GM10248 (cell line): ENCODE data around the gene EIF4EBP2.

Source experiments
- CTCF ChIA-PET: fragments of 300-600 bp; sonication (Branson Sonifier 250); formaldehyde crosslinking; extraction: SDS; loops from one replicate; lab custom pipeline; 2021; ENCODE audit warnings: antibody characterized with exemption; lab: Yijun Ruan, JAX
- POLR2A ChIA-PET: fragments of 350-650 bp; sonication (Branson Sonifier 250); formaldehyde crosslinking; extraction: SDS; loops from one replicate; lab custom pipeline; 2020; ENCODE audit warnings: antibody characterized with exemption; lab: Yijun Ruan, JAX
- DNase-seq: peaks from one replicate; pipeline ENCODE4 v3.0.0; 2012; ENCODE audit errors: extremely low spot score
- CTCF ChIP-seq: IDR thresholded peaks from 2 replicates; pipeline ENCODE4 v1.5.1; 2012; ENCODE audit warnings: mild to moderate bottlenecking, low read depth; ENCODE audit errors: extremely low read depth, missing control alignments, control extremely low read depth

EIF4EBP2 gene

GRCh38 chr10:70409772-70410171, 5.8 kb downstream of the EIF4EBP2 start:
- TF ChIP-seq CTCF: no peak
- CTCF ChIA-PET: interaction anchor here (0.8 to 1.0 kb wide), 2 partner anchors 14 to 263 kb away, joined by 3 to 4 read pairs; partner anchors contain the start of gene TYSND1
- DNase-seq: no peak
- POLR2A ChIA-PET: no interaction called here

- DNase-seq: no peak
- TF ChIP-seq CTCF: no peak
- POLR2A ChIA-PET: no interaction called here
- CTCF ChIA-PET: no interaction called here
These were observed 6.7 kb downstream of the EIF4EBP2 start for GRCh38 chr10:70410608-70411007.

GRCh38 chr10:70412356-70412755, 8.4 kb downstream of the EIF4EBP2 start:
- DNase-seq: no peak
- ChIA-PET CTCF (interaction anchor here (0.6 to 1.4 kb wide), 4 partner anchors 8 to 147 kb away, joined by 3 to 6 read pairs (median 4); partner anchors contain the start of gene EIF4EBP2), POLR2A (no interaction called here)
- no peak for TF ChIP-seq CTCF

- TF ChIP-seq CTCF: no peak
- no peak for DNase-seq
- CTCF ChIA-PET: interaction anchor here (0.9 to 3.1 kb wide), 4 partner anchors 10 to 302 kb away, joined by 3 to 12 read pairs (median 4); no protein-coding TSS in a partner anchor
- POLR2A ChIA-PET: no interaction called here
These were observed 13.6 kb downstream of the EIF4EBP2 start for GRCh38 chr10:70417568-70417967.

GRCh38 chr10:70418229-70418628, 14.3 kb downstream of the EIF4EBP2 start:
- TF ChIP-seq CTCF: no peak
- CTCF ChIA-PET: interaction anchor here (0.9 to 3.1 kb wide), 3 partner anchors 9 to 303 kb away, joined by 3 to 12 read pairs (median 5); no protein-coding TSS in a partner anchor
- POLR2A ChIA-PET: no interaction called here

GRCh38 chr10:70418713-70419112, 14.8 kb downstream of the EIF4EBP2 start:
- CTCF ChIA-PET: interaction anchor here (1.5 to 3.1 kb wide), 2 partner anchors 9 to 13 kb away, joined by 5 to 12 read pairs; no protein-coding TSS in a partner anchor
- DNase-seq: no peak
- POLR2A ChIA-PET: no interaction called here
- no peak for TF ChIP-seq CTCF

More at GRCh38 chr10:70418229-70418628, 14.3 kb downstream of the EIF4EBP2 start:
- no peak for DNase-seq
